Measurements from ENCODE around the gene ITLN1. TPM values are rescaled to one million over a fixed set of nuclear protein-coding genes. Genes with fewer than 3 reads are reported as not detected.
"Not testable (repeated sequence)": the region's sequence is repeated elsewhere in the genome, so short reads cannot be mapped to it uniquely, and the experiment has no call there.

The ITLN1 gene
- total RNA-seq: 2.2 TPM

DNA sequence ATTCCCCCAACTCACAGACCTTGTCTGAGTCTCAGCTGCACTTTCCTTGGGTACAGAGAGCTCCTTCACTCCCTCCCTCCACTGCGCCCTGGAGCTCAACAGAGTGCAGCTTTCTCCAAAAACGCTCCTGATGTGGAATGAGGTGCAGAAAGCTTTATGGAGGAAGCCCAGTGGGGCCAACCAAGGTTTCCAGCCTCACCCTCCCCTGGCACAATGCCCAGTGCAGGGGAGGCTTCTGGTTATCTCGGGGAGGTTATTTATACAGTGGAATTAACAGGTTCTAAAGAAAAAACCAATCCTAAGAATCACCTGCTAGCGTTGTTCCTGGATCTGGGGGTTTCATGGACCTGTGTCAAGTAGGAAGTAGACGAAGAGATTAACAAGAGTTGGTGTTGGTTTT, at the start of gene ITLN1:
Gene ITLN1 (minus strand): TSS at position 139 of the 400 bp plus-strand sequence. CDS start 303 bp downstream, outside the sequence.
- intact Hi-C loops (cut with DNase I): no loop called here
- no peak within 1 kb of the TSS for H3K4me3 ChIP-seq
- no peak within 1 kb of the TSS for H3K27ac ChIP-seq
- TF ChIP-seq, protein P1, sequence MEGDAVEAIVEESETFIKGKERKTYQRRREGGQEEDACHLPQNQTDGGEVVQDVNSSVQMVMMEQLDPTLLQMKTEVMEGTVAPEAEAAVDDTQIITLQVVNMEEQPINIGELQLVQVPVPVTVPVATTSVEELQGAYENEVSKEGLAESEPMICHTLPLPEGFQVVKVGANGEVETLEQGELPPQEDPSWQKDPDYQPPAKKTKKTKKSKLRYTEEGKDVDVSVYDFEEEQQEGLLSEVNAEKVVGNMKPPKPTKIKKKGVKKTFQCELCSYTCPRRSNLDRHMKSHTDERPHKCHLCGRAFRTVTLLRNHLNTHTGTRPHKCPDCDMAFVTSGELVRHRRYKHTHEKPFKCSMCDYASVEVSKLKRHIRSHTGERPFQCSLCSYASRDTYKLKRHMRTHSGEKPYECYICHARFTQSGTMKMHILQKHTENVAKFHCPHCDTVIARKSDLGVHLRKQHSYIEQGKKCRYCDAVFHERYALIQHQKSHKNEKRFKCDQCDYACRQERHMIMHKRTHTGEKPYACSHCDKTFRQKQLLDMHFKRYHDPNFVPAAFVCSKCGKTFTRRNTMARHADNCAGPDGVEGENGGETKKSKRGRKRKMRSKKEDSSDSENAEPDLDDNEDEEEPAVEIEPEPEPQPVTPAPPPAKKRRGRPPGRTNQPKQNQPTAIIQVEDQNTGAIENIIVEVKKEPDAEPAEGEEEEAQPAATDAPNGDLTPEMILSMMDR (IDR thresholded peaks at IDR 0.05): no peak
- no peaks in the 10 kb centered on the region for H3K27me3 ChIP-seq
- no peaks in the 10 kb centered on the region for H3K36me3 ChIP-seq
- H3K9me3 ChIP-seq: no peaks in the 10 kb centered on the region
- no peak for DNase-seq (ENCODE audit: low spot score in 2 of 2)
- no peaks in the 10 kb centered on the region for H3K4me1 ChIP-seq

DNA sequence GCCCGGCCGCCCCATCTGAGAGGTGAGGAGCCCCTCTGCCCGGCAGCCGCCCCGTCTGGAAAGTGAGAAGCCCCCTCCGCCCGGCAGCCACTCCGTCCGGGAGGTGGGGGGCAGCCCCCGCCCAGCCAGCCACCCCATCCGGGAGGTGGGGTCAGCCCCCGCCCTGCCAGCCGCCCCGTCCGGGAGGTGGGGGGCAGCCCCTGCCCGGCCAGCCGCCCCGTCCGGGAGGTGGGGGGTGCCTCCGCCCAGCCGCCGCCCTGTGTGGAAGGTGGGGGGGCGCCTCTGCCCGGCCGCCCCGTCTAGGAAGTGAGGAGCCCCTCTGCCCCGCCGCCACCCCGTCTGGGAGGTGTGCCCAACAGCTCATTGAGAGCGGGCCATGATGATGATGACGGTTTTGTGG, 48.3 kb upstream of the ITLN1 start:
- intact Hi-C loops (cut with DNase I); DNase-seq (ENCODE audit: low spot score in 2 of 2): not testable (repeated sequence)

DNA sequence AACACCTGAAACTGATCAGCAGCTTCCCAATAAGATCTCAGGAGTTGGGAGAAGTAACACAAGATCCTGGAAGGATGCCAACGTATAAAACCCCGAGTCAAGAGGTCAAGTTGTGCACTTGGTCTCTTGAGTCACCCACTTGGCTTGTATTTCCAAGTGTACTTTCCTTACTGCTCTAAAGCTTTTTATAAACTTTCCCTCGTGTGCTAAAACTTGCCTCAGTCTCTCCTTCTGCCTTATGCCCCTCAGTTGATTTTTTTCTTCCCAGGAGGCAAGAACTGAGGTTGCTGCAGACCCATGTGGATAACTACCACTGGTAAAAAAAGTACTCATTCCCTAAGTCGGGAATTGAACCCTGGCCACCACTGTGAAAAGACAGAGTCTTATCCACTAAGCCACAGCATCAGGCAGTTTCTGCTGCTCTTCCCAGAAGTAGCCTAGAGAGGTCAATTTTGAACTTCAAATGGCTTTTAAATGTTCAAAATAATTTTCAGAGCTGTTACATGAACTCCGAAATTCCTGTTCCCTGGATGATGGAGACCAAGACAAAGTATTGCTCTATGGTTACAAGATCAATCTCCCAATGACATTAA, 40.8 kb upstream of the ITLN1 start:
- TF ChIP-seq, protein P1 (IDR thresholded peaks at IDR 0.05): no peak
- intact Hi-C loops (cut with DNase I): no loop called here

More for the DNA sequence above, 48.3 kb upstream of the ITLN1 start:
- not testable (repeated sequence) for H3K4me1 ChIP-seq, H3K36me3 ChIP-seq, H3K4me3 ChIP-seq, H3K9me3 ChIP-seq, H3K27ac ChIP-seq, H3K27me3 ChIP-seq

DNA sequence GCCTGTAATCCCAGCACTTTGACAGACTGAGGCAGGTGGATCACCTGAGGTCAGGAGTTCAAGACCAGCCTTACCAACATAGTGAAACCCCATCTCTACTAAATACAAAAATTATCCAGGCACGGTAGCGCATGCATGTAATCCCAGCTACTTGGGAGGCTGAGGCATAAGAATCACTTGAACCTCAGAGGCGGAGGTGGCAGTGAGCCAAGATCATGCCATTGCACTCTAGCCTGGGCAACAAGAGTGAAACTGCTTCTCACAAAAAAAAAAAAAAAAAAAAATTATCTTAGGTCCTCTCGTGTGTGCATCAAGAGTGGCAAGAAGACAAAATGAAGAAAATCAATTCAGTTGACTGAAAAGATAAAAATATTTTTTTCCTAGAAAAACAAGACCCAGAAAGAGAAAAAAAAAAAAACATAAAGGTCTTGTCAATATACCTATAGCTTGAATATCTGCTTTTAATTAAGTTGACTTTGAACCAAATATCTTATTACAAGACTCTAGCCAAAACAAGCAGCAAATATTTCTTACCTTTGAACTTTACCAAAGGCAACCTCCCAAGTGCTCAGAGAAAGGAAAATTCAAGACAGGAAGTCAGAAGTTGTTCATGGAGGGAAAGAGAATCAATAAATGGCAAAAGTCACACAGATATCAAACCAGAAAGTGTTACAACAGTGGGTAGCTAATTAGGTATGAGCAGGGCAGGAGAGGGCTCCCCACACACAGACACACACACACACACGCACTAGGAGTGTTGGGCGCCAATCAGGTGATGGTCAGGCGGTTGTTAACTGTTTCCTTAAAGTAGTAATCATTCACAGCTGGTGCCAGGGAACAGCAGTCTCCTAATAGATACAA, 40.0 kb upstream of the ITLN1 start:
- TF ChIP-seq, protein P1 (IDR thresholded peaks at IDR 0.05): no peak
- no peaks in the 10 kb centered on the region for H3K27me3 ChIP-seq
- H3K27ac ChIP-seq: no peak overlapping the region
- H3K4me3 ChIP-seq: no peak overlapping the region
- H3K36me3 ChIP-seq: no peaks in the 10 kb centered on the region
- no peaks in the 10 kb centered on the region for H3K4me1 ChIP-seq
- intact Hi-C loops (cut with DNase I): no loop called here
- DNase-seq (ENCODE audit: low spot score in 2 of 2): no peak
- H3K9me3 ChIP-seq: no peaks in the 10 kb centered on the region

More for the DNA sequence above, 40.8 kb upstream of the ITLN1 start:
- Histone ChIP-seq H3K4me1 (no peaks in the 10 kb centered on the region), H3K27ac (no peak overlapping the region), H3K4me3 (no peak overlapping the region), H3K27me3 (no peaks in the 10 kb centered on the region), H3K9me3 (no peaks in the 10 kb centered on the region), H3K36me3 (no peaks in the 10 kb centered on the region)
- DNase-seq (ENCODE audit: low spot score in 2 of 2): no peak

DNA sequence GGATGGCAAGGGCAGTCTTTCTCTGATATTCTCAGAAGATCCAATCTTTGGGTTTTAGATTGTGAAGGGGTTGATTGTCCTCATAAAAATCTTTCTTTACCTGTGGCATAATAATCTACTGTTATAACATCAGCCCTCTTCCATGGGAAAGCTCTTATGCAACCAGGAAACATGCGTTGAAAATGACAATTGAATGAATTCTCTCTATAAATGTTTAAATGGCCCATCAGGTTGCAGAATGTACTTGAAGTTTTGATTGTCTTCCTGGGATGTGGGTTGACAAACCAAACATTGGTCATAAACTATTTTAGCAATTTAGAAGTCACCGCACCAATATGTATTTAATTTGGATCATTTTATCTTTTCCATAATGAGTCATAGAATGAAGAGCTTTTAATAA, 31.7 kb upstream of the ITLN1 start:
- Histone ChIP-seq H3K27ac (no peak overlapping the region), H3K4me1 (no peaks in the 10 kb centered on the region), H3K4me3 (no peak overlapping the region), H3K9me3 (no peaks in the 10 kb centered on the region), H3K27me3 (no peaks in the 10 kb centered on the region), H3K36me3 (no peaks in the 10 kb centered on the region)
- intact Hi-C loops (cut with DNase I): no loop called here
- DNase-seq (ENCODE audit: low spot score in 2 of 2): no peak
- TF ChIP-seq, protein P1 (IDR thresholded peaks at IDR 0.05): no peak

DNA sequence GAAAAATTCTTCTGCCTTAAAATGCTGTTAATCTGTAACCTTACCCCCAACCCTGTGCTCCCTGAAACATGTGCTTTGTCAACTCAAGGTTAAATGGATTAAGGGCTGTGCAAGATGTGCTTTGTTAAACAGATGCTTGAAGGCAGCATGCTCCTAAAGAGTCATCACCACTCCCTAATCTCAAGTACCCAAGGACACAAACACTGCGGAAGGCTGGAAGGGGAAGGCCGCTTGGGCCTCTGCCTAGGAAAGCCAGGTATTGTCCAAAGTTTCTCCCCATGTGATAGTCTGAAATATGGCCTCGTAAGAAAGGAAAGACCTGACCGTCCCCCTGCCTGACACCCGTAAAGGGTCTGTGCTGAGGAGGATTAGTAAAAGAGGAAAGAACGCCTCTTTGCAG, 28.2 kb upstream of the ITLN1 start:
- H3K9me3 ChIP-seq; H3K27me3 ChIP-seq; H3K36me3 ChIP-seq; H3K27ac ChIP-seq; H3K4me1 ChIP-seq; intact Hi-C loops (cut with DNase I); DNase-seq (ENCODE audit: low spot score in 2 of 2); H3K4me3 ChIP-seq: not testable (repeated sequence)
